ENCODE data around the gene ADAP1. TPM values are rescaled to one million over a fixed set of nuclear protein-coding genes. Genes with fewer than 3 reads are reported as not detected.

The ADAP1 gene
- total and polyA plus RNA-seq, 2 of the 13 experiments (the other 11 are each of a cell fraction or from before 2014, with no cell fraction given), result 10.5 to 24.6 TPM

DNA sequence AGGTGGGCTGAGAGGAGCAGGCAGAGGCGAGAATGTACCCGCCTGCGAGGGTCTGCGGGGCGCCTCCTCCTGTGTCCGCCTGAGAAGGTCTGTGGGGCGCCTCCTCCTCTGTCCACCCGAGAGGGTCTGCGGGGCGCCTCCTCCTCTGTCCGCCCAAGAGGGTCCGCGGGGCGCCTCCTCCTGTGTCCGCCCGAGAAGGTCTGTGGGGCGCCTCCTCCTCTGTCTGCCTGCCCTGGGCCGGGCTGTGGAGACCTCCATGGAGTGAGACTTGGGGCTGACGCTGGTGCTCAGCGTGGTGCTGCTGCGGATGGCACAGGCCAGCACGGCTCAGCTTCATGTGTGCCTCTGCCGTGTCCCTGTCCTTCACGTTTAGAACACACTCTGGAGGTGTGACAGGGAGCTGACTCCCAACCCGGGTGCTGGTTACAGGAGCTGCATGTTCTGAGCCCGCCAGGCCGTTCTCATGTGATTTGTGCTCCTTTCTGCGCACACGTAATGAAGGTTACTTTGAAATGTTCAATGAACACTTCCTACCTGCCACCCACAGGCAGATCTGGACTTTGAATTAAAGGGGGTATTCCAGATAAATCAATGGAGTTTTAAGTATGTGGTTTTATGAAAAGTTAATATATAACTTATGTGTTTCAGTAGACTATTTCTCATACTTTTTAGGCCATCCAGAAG is 98.7 kb downstream of the ADAP1 start (continued):
- TF ChIP-seq, protein P1, sequence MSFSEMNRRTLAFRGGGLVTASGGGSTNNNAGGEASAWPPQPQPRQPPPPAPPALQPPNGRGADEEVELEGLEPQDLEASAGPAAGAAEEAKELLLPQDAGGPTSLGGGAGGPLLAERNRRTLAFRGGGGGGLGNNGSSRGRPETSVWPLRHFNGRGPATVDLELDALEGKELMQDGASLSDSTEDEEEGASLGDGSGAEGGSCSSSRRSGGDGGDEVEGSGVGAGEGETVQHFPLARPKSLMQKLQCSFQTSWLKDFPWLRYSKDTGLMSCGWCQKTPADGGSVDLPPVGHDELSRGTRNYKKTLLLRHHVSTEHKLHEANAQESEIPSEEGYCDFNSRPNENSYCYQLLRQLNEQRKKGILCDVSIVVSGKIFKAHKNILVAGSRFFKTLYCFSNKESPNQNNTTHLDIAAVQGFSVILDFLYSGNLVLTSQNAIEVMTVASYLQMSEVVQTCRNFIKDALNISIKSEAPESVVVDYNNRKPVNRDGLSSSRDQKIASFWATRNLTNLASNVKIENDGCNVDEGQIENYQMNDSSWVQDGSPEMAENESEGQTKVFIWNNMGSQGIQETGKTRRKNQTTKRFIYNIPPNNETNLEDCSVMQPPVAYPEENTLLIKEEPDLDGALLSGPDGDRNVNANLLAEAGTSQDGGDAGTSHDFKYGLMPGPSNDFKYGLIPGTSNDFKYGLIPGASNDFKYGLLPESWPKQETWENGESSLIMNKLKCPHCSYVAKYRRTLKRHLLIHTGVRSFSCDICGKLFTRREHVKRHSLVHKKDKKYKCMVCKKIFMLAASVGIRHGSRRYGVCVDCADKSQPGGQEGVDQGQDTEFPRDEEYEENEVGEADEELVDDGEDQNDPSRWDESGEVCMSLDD (CRISPR knock-in tag; IDR thresholded peaks at IDR 0.05; ENCODE audit: borderline replicate concordance), result no peak
- TF ChIP-seq EP300 (IDR thresholded peaks at IDR 0.05; ENCODE audit: low read depth in 2 of 2, low read length in 2 of 2), result no peak
- TF ChIP-seq EP300 (CRISPR knock-in tag; IDR thresholded peaks at IDR 0.05; ENCODE audit: borderline replicate concordance), result no peak

DNA sequence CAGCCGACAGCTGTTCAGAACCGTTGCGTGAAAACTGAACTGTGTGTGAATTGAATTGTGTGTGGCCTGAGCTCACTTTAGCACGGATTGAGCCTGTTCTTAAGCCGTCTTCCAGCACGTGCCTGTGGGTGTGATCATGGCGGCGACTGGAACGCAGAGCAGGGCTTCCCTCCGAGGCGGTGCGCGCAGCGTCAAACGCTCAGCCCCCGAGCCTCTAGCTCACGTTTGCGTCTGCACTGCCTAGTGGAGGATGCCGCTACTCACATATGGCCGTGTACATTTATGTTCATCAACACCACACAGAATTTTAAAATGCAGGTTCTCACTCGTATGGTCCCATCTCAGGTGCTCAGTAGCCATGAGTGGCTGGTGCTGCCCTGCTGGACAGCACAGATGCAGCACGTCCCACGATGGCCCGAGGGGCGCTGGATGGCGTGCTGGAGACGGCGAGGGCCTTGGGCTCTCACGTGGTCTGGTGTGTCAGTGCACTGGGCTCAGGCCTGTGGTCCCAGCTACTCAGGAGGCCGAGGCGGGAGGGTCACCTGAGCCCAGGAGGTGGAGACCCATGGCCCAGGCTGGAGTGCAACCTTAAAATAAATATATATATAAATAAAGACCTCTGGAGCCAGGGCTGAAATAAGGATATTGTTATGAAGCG is 100.2 kb downstream of the ADAP1 start:
- Histone ChIP-seq H3K4me1 (ENCODE audit: insufficient read depth, low read length) (no peaks in the 10 kb centered on the region), H3K36me3 (replicated peaks in 1 of 2; ENCODE audit: control insufficient read depth in 1 of 2, insufficient read depth in 2 of 2, low read length in 2 of 2) (peaks cover 28 to 69% of the 10 kb centered on the region in 2 experiments), H2AFZ (ENCODE audit: low read length) (no peak overlapping the region), H3K4me2 (ENCODE audit: low read depth, low read length) (no peak overlapping the region), H4K20me1 (ENCODE audit: insufficient read depth, low read length) (no peaks in the 10 kb centered on the region; the same call in 1 of the 2 replicates), H3K27ac (ENCODE audit: extremely low read length, insufficient read depth, low read length) (no peak overlapping the region), H3K27me3 (ENCODE audit: control insufficient read depth in 1 of 2, insufficient read depth in 2 of 2, low read length in 2 of 2) (no peaks in the 10 kb centered on the region), H3K9ac (ENCODE audit: insufficient read depth, low read depth, low read length) (no peak overlapping the region), H3K79me2 (ENCODE audit: insufficient read depth, low read length) (no peaks in the 10 kb centered on the region), H3K9me3 (ENCODE audit: low read length) (no peaks in the 10 kb centered on the region), H3K4me3 (replicated peaks in 1 of 3; ENCODE audit: insufficient read depth in 1 of 3, low read depth in 2 of 3, low read length in 3 of 3) (no peak overlapping the region)
- ChIA-PET POLR2A (no interaction called here), CTCF (ENCODE audit: low intra/inter-chr PET ratio, low total read pairs) (no interaction called here)
- ATAC-seq, result no peak
- in situ Hi-C loops (cut with HindIII; ENCODE audit: extremely low pct_ligation_motif_present, low pct_unique_long_range_greater_than_20kb) (no loop called here), intact Hi-C loops (cut with micrococcal nuclease; ENCODE audit: unreplicated experiment) (no loop called here)
- no peak for DNase-seq (ENCODE audit: low spot score)
- BruUV-seq (replicated peaks), result no TSS peak
- FAIRE-seq, result no peak
- WGBS (ENCODE audit: low lambda C conversion rate), result 98% methylated on average over 32 of the region's 32 CpGs
- TF ChIP-seq CENPX (CRISPR knock-in tag; IDR thresholded peaks at IDR 0.05) (no peak), NR2C2 (CRISPR knock-in tag; IDR thresholded peaks at IDR 0.05; ENCODE audit: borderline replicate concordance) (no peak), RFX1 (IDR thresholded peaks at IDR 0.05) (no peak), MEIS1 (CRISPR knock-in tag; IDR thresholded peaks at IDR 0.05; ENCODE audit: borderline replicate concordance) (no peak), ZC3H13 (CRISPR knock-in tag; IDR thresholded peaks at IDR 0.05) (no peak), IKZF4 (CRISPR knock-in tag; IDR thresholded peaks at IDR 0.05; ENCODE audit: borderline replicate concordance, low read depth, not compliant biosample characterization) (no peak), PCBP1 (IDR thresholded peaks at IDR 0.05; ENCODE audit: borderline replicate concordance, low read depth, low read length) (no peak), THAP11 (CRISPR knock-in tag; IDR thresholded peaks at IDR 0.05) (no peak), SNAI1 (CRISPR knock-in tag; IDR thresholded peaks at IDR 0.05; ENCODE audit: borderline replicate concordance) (no peak)
- TF ChIP-seq, protein P2, sequence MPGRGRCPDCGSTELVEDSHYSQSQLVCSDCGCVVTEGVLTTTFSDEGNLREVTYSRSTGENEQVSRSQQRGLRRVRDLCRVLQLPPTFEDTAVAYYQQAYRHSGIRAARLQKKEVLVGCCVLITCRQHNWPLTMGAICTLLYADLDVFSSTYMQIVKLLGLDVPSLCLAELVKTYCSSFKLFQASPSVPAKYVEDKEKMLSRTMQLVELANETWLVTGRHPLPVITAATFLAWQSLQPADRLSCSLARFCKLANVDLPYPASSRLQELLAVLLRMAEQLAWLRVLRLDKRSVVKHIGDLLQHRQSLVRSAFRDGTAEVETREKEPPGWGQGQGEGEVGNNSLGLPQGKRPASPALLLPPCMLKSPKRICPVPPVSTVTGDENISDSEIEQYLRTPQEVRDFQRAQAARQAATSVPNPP (CRISPR knock-in tag; IDR thresholded peaks at IDR 0.05), result no peak
- TF ChIP-seq, protein P3, sequence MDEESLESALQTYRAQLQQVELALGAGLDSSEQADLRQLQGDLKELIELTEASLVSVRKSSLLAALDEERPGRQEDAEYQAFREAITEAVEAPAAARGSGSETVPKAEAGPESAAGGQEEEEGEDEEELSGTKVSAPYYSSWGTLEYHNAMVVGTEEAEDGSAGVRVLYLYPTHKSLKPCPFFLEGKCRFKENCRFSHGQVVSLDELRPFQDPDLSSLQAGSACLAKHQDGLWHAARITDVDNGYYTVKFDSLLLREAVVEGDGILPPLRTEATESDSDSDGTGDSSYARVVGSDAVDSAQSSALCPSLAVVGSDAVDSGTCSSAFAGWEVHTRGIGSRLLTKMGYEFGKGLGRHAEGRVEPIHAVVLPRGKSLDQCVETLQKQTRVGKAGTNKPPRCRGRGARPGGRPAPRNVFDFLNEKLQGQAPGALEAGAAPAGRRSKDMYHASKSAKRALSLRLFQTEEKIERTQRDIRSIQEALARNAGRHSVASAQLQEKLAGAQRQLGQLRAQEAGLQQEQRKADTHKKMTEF (CRISPR knock-in tag; IDR thresholded peaks at IDR 0.05), result no peak
- TF ChIP-seq, protein P4, sequence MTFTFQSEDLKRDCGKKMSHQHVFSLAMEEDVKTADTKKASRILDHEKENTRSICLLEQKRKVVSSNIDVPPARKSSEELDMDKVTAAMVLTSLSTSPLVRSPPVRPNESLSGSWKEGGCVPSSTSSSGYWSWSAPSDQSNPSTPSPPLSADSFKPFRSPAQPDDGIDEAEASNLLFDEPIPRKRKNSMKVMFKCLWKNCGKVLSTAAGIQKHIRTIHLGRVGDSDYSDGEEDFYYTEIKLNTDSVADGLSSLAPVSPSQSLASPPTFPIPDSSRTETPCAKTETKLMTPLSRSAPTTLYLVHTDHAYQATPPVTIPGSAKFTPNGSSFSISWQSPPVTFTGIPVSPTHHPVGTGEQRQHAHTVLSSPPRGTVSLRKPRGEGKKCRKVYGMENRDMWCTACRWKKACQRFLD (CRISPR knock-in tag; IDR thresholded peaks at IDR 0.05; ENCODE audit: borderline replicate concordance), result no peak
